GM18867 (cell line): ENCODE results near the gene RPL22L1.
"Not testable (repeated sequence)": the region's sequence is repeated elsewhere in the genome, so short reads cannot be mapped to it uniquely, and the experiment has no call there.

Source experiments
- ATAC-seq: cut with Tn5 transposase; IDR thresholded peaks from one replicate; pipeline ENCODE4 v1.9.1; 2021; ENCODE audit warnings: mild to moderate bottlenecking, moderate library complexity; ENCODE audit not compliant: unreplicated experiment

RPL22L1 gene

GRCh38 chr3:170836491-170836890, 33.5 kb downstream of the RPL22L1 start:
- no peak for ATAC-seq

DNA sequence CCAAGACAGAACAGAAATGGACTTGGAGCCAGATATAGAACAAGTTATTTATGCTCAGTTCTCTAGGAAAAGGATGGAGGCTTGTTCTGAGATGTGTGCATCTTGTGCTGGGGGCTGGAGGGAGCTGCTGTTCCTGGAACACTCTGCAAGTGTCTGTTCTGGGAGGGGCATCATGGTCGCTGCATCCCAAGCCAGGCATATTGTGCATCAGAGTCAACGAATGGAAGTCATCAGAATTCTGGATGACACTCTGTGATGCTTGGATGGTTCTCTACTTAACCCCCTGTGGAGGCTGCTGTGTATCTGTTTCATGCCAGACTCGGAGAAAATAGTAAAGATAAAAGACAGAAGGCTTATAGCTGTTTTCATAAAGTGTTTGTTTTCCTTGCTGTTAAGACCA, 34.7 kb downstream of the RPL22L1 start:
- ATAC-seq, result no peak

DNA sequence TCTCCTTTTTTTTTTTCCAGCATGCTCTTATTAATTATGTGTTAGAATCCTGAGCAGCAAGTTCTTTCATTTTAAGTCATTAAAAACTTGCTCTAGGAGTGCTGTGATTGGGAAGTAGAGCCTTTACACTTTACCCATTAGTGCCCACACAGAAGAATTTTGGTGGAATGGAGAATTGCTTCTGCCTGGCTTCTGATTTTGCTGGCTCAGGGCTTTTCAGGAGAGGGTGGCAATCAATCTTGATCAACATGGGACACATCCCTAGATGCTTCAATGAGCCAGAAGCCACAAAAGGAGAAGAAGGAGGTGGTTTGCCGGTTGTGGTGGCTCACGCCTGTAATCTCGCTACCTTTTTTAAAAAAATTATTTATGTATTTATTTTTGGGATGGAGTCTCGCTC, 39.4 kb downstream of the RPL22L1 start:
- ATAC-seq, result no peak

DNA sequence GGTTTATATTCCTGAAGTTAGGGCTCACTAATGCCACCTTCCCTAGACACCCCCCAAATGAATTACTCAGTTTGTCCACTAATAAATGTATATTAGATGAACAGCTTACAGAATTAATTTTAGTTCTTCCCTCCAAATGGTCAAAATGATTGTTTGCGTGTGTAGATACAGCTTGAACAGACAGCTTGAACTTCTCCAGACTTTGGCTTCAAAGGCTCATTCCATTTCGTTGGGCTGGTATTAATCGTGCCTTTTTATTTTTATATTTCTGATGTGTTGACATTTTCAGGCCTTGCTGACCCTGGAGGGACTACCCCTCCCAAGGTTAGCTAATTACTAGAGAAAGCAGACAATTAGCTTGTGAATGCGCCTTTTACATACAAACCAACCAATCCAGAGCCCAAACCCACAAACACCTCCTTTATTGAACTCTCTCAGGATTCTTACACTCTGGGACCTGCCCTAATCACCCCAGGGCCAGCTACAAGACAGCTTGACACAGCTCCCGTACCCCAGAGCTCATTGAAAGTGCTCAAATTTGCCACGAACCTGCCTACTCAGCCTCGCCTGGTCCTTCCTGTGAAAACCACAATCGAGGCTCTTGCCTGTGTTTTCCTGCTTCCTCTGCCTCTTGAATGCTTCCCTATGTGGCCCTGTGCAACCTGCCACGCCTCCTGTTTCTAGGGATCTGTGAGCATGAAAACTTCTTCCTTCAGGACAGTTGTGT, 40.3 kb downstream of the RPL22L1 start:
- ATAC-seq, result no peak

DNA sequence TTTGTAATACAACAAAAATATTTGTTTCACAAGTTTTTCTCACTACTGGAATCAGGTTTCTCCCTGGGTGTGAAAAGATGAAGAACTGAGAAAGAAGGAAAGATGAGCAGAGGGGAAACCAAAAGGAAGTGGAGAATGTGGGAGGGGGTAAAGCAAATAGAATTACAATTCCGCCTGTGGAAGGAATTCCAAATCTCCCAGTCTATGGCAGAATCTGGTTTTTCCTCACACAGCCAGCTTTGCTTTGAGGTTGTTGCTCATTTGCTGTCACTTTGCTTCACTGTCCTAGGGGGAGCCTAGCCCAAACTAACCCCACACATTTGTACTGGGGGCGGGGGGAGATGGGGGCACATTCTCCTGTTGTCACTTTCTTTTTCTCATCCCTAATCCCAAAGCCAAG, 43.9 kb downstream of the RPL22L1 start:
- no peak for ATAC-seq

DNA sequence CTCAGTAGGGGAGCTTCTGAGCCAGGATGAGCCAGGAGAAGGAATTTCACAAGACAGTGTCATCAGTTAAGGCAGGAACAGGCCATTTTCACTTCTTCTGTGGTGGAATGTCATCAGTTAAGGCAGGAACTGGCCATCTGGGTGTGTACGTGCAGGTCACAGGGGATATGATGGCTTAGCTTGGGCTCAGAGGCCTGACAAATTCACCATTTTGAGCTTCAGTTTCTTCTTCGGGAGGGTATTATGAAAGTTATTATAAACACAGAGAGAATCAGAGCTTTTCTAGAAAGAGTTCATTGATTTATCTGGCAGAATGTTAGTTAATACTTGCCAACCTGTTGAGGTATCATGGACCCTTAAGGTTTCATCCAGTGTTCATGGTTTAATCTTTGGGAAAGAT, 46.4 kb downstream of the RPL22L1 start:
- not testable (repeated sequence) for ATAC-seq

DNA sequence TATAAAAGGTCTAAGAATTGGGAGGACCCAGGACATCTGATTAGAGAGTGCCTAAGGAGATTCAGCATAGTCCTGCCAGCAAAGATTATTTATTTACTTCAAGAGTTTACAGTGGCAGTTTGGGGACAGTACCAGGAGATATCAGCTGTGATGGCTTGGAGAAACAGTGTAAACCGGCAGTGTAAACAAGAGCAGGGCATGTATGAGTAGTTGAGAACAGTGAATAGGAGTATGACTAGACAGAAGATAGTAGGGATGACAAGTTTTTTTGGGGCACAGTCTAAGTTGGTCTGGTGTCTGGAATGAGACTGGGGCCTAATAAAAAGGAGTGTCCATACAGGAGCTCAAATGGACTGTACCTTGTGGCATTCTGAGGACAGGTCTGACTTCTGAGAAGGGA, 51.7 kb downstream of the RPL22L1 start:
- ATAC-seq, result not testable (repeated sequence)

DNA sequence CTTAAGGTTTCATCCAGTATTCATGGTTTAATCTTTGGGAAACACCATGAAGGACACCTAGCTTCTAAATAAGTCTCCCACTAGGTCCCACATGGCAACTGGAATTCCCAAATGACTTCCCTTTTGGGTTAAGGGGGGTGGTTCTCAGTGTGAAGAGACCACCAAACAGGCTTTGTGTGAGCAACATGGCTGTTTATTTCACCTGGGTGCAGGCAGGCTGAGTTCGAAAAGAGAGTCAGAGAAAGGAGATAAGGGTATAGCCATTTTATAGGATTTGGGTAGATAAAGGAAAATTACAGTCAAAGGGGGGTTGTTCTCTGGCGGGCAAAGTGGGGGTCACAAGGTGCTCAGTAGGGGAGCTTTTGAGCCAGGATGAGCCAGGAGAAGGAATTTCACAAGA, 52.5 kb downstream of the RPL22L1 start:
- ATAC-seq, result not testable (repeated sequence)

DNA sequence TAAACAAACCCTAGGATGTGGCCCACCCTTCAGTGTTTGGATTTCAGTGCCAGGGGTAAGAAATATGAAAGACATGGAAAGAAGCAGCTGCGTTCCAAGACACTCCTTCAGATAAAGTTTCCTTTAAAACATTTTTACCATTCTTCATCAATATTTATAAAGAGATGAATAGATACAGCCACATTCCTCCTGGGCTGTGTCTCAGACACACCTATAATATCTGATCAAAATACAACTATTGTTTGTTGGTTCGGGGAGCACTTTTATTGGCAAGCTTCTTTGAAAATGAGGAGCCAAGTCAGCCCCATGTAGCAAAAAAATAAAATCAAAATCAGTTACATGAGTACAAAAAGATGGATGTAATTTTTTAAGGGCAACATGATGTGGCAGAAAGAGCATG, 53.2 kb downstream of the RPL22L1 start:
- no peak for ATAC-seq

- ATAC-seq, result no peak
These were observed 53.7 kb downstream of the RPL22L1 start for GRCh38 chr3:170816341-170816740.

GRCh38 chr3:170815936-170816335, 54.1 kb downstream of the RPL22L1 start:
- no peak for ATAC-seq

DNA sequence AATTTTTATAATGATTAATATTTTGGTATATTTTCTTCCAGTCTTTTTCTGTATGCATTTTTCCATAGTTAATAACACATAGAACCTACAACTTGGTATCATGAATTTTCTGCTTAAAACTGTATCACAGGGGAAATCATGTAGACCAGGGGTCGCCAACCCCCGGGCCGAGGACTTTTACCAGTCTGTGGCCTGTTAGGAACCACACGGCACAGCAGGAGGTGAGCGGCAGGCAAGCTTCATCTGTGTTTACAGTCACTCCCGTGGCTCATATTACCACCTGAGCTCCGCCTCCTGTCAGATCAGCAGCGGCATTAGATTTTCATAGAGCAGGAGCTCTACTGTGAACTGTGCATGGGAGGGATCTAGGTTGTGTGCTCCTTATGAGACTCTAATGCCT, 54.7 kb downstream of the RPL22L1 start:
- no peak for ATAC-seq
